Activated T-helper 2 cell treated with anti-CD3 and anti-CD28 coated beads, Interferon-gamma antibody, Interleukin-2, Interleukin-4, amounts not matched to agents 10 μg/mL and 5 μg/mL and 100 μg/mL, durations not matched to agents 14 hours and 24 hours and 36 hours (primary cell): Measurements from ENCODE around the gene IP6K3. TPM values are rescaled to one million over a fixed set of nuclear protein-coding genes. Genes with fewer than 3 reads are reported as not detected.

ENCODE experiments used
- DNase-seq: peaks from one replicate; pipeline ENCODE4 v3.0.0; 2021; ENCODE audit warnings: low spot score
- H3K27ac Mint-ChIP-seq: one replicate; pipeline ENCODE4 v1.8.0; 2021; ENCODE audit warnings: mixed read lengths
- H3K27me3 Mint-ChIP-seq: one replicate; pipeline ENCODE4 v1.8.0; 2021; ENCODE audit warnings: low read depth, mixed read lengths
- H3K36me3 Mint-ChIP-seq: one replicate; pipeline ENCODE4 v1.8.0; 2021; ENCODE audit warnings: low read depth, mixed read lengths
- H3K4me1 Mint-ChIP-seq: one replicate; pipeline ENCODE4 v1.8.0; 2021; ENCODE audit warnings: low read depth, mixed read lengths
- H3K4me3 Mint-ChIP-seq: one replicate; pipeline ENCODE4 v1.8.0; 2021; ENCODE audit warnings: low read depth, mild to moderate bottlenecking, moderate library complexity, mixed read lengths
- H3K9me3 Mint-ChIP-seq: one replicate; pipeline ENCODE4 v1.8.0; 2021; ENCODE audit warnings: mixed read lengths
- intact Hi-C: fragments of 100-400 bp; cut with micrococcal nuclease; formaldehyde crosslinking; loops from one replicate; pipeline ENCODE4 v1.15.1; 2023
- total RNA-seq: library from RNA; stranded (reverse); gene quantifications from 2 replicates; pipeline ENCODE4 v1.2.3, GENCODE V29; 2022

The IP6K3 gene
- total RNA-seq, 1 donor from 2014 or later = not detected

DNA sequence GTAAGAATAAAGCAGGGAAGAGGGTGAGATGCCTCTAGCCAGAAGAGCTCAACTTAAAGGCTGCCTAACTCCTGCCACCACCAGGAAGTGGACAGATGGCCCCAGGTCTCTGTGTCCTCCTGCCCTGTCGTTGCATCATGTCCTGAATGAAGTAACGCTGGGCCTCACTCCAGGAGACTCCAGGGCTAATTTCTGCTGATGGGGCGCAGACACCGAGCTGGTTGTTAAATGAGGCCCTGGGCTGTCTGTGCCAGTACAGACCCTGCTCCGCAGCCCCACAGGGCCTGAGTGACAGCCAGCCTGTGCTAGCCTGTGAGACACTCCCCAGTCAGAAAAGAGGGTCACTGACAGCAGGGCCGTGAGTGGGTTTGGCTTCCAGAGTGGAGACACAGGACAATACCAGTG, 6.5 kb downstream of the IP6K3 start:
- intact Hi-C loops = no loop called here
- H3K36me3 Mint-ChIP-seq = no peaks in the 10 kb centered on the region
- peaks cover 14% of the 10 kb centered on the region for H3K27me3 Mint-ChIP-seq
- no peak overlapping the region for H3K4me3 Mint-ChIP-seq
- no peak for DNase-seq
- no peak overlapping the region for H3K27ac Mint-ChIP-seq
- H3K9me3 Mint-ChIP-seq = no peaks in the 10 kb centered on the region
- H3K4me1 Mint-ChIP-seq = peaks cover 2% of the 10 kb centered on the region

DNA sequence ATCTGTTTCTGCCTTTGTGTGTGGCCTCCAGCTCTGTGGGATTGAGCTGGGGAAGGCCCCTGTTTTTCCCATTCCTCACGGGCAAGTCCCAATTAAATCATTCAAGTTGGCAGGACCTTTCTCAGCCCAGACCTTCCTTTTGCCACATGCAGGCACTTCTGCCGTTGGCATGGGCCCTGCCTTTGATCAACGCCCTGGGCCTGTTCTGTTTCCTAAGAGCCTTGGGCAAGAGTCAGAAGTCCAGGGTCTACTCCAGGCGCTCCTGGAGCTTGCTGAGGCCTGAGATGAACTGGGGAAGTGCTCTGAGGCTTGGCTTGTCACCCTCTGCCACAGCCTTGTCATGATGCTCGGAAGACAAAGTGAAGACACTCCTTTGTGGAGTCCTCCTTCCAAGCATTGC, 7.1 kb downstream of the IP6K3 start:
- peaks cover 14% of the 10 kb centered on the region for H3K27me3 Mint-ChIP-seq
- no peak overlapping the region for H3K27ac Mint-ChIP-seq
- H3K36me3 Mint-ChIP-seq = no peaks in the 10 kb centered on the region
- H3K4me3 Mint-ChIP-seq = no peak overlapping the region
- no peaks in the 10 kb centered on the region for H3K9me3 Mint-ChIP-seq
- no peak for DNase-seq
- peaks cover 2% of the 10 kb centered on the region for H3K4me1 Mint-ChIP-seq
- intact Hi-C loops = no loop called here

DNA sequence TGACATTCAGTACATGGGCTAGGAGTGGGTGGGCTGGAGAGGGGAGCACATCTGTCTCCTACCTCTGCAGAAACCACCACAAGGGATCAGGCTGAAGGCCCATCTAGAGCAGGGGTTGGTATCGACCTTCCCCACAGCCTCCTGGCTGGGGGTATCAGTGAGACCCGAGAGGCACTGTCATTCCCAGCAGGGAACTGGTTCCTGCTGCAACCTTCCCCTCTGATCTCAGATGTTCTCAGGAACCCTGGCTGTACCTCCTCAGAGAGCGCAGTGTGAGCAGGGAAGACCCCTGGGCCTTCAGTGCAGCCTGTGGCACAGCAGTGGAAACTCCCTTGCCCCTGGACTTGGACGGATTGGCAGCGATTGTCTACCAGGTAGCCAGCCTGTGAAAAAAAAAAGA, 7.8 kb downstream of the IP6K3 start:
- no peak for DNase-seq
- Mint-ChIP-seq H3K27me3 (peaks cover 10% of the 10 kb centered on the region), H3K9me3 (no peaks in the 10 kb centered on the region), H3K36me3 (no peaks in the 10 kb centered on the region), H3K27ac (no peak overlapping the region), H3K4me1 (no peaks in the 10 kb centered on the region), H3K4me3 (no peak overlapping the region)
- intact Hi-C loops = no loop called here

DNA sequence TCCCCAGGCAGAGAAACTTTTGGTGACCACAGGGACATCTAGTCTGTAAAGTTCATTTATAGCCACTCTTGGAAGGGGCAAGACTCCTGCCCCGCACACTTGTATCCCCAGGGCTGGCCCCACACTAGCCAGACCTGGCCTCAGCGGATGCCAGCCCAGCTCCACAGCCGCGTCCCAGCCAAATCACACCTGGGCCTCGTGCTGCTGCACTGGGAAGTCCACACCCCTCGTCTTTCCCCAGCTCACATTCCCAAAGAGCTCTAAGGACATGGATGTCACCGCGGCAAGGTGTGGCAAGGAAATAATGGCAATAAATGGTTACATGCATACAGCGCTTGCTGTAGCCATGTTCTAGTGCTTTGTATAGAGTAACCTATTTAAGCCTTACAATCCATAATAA, 8.6 kb downstream of the IP6K3 start:
- intact Hi-C loops = no loop called here
- DNase-seq = no peak
- H3K27me3 Mint-ChIP-seq = peaks cover 6% of the 10 kb centered on the region
- H3K27ac Mint-ChIP-seq = no peak overlapping the region
- no peaks in the 10 kb centered on the region for H3K9me3 Mint-ChIP-seq
- H3K4me1 Mint-ChIP-seq = no peaks in the 10 kb centered on the region
- H3K36me3 Mint-ChIP-seq = no peaks in the 10 kb centered on the region
- H3K4me3 Mint-ChIP-seq = no peak overlapping the region

DNA sequence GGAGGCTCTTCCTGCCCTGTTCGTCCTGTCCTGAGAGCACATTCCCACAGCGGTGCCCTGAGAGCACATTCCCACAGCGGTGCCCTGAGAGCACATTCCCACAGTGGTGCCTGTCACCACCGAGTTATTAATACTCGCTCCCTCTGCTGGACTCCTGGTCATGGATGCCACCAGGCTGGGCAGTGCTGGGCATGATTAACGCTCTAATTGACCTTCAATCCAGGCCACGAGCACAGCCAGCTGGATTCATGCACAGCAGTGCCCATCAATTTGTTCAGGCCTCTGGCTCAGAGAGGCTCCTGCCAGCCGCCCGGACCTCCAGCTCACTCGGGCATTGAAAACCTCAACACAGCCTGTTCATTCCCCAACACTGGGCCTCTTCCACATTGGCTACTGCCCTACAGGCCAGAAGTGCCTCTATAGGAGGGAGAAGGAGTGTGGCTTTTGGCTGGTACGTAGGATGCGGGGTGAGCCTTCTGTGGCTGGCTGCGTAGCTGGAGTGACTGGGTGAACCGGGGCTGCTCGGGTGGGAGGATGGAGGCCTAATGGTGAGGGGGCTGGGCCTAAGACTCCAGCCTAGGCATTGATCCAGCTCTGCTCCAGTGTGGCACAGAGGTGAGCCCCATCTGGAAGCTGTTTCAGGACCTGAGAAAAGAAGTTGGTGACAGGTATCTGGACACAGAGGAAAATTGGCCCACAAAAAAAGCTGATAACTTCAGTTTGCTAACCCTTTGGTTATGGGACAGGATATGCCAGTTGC, 9.3 kb downstream of the IP6K3 start:
- Mint-ChIP-seq H3K27me3 (peaks cover 2% of the 10 kb centered on the region), H3K4me3 (no peak overlapping the region), H3K9me3 (no peaks in the 10 kb centered on the region), H3K36me3 (no peaks in the 10 kb centered on the region), H3K27ac (no peak overlapping the region), H3K4me1 (no peaks in the 10 kb centered on the region)
- DNase-seq = no peak
- intact Hi-C loops = no loop called here

DNA sequence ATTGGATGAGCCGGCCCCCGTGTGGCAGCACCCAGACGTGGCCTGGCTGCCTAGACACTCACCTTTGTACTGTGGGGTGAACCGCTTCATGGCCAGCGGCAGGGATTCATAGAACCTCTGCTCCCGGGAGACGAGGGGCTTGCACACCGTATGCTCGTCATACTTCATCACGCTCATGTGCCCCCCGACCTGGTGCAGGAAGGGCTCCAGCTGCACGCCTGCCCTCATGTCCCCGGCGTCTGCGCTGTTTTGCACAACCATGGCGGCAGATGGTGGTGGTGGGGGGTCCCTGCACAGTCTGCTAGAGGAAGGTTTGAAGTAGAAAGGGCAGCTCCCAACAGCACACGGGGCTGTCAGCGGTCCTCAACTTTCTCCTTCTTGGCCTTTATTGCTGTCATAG, 11.5 kb downstream of the IP6K3 start:
- Mint-ChIP-seq H3K36me3 (no peaks in the 10 kb centered on the region), H3K27ac (no peak overlapping the region), H3K9me3 (no peaks in the 10 kb centered on the region), H3K27me3 (no peaks in the 10 kb centered on the region), H3K4me1 (no peaks in the 10 kb centered on the region), H3K4me3 (no peak overlapping the region)
- no peak for DNase-seq
- intact Hi-C loops = no loop called here

DNA sequence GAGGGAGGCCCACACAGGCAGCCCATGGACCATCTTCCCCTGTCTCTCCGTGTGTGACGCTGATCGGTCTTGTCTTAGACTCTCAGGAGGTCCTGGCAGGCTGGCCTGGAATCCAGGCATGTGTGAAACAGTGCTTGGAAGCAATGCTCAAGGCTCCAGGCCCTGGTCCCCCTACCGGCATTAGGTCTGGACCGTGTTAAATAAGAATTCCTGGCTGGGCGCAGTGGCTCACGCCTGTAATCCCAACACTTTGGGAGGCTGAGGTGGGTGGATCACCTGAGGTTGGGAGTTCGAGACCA, 13.0 kb downstream of the IP6K3 start:
- no peak for DNase-seq
- H3K4me1 Mint-ChIP-seq = no peaks in the 10 kb centered on the region

DNA sequence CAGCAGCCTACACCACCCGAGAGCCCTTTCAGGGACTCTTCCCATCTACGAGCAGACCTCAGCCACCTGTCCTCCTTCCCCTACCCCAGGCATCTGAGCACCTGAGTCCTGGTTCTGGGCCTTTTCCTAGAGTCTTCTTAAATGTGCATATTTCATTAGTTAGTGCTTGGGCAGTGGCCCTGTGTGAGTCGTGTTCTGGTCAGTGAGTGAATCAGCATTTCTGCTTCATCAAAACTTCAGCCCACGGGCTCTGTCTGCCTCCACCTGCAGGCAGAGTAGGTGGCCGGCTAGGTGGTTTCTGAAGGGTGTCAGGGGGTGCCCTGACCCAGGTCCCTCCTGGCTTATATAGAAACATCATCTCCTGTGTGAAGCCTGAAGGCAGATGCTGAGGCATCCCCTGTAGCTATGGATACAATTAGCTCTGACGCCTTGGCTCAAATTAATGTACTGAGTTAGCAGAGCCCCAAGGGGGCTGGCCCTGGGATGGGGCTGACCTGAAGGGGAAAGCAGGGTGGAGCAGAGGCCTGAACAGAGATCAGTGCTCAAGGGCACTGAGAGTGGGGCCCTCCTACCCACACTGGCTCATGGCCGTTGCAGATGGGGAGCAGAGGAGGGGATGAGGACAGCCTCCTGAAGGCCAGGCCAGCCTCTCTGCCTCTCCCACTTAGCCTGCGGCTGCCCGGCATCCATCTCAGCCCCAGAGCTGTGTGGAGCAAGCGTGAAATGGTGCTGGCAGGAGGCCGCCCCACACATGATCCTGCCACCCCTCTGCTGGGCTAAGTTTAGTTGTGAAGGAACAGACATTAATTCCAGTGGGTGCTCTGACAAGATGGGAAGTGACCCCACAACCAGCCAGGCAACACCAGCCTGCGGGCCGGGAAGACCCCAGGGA, 13.6 kb downstream of the IP6K3 start:
- DNase-seq = no peak
- Mint-ChIP-seq H3K4me1 (no peaks in the 10 kb centered on the region), H3K27me3 (no peaks in the 10 kb centered on the region), H3K36me3 (no peaks in the 10 kb centered on the region), H3K4me3 (no peak overlapping the region), H3K9me3 (no peaks in the 10 kb centered on the region), H3K27ac (no peak overlapping the region)
- intact Hi-C loops = no loop called here

More for the DNA sequence above, 13.0 kb downstream of the IP6K3 start:
- Mint-ChIP-seq H3K27me3 (no peaks in the 10 kb centered on the region), H3K27ac (no peak overlapping the region), H3K36me3 (no peaks in the 10 kb centered on the region), H3K9me3 (no peaks in the 10 kb centered on the region), H3K4me3 (no peak overlapping the region)
- intact Hi-C loops = no loop called here

DNA sequence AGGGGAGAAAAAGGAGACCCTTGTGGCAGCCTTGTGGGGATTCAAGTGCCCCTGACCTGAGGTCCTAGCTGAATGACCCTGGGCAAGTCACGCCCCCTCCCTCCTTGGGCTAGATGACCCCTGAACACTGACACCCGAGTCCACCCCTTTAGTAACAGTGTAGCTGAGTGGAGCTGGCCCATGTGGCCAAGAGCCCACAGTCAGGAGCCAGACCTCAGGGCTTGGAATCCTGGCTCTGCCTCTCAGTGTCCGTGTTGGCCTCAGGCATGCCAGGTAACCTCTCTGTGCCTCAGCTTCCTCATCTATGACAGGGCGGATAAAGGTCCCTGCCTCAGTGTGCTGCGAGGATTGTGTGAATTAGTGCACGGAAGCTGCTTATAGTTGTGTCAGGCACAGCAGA, 14.3 kb downstream of the IP6K3 start:
- Mint-ChIP-seq H3K4me3 (no peak overlapping the region), H3K27me3 (no peaks in the 10 kb centered on the region), H3K9me3 (no peaks in the 10 kb centered on the region), H3K4me1 (no peaks in the 10 kb centered on the region), H3K27ac (no peak overlapping the region), H3K36me3 (no peaks in the 10 kb centered on the region)
- DNase-seq = no peak
- intact Hi-C loops = no loop called here

DNA sequence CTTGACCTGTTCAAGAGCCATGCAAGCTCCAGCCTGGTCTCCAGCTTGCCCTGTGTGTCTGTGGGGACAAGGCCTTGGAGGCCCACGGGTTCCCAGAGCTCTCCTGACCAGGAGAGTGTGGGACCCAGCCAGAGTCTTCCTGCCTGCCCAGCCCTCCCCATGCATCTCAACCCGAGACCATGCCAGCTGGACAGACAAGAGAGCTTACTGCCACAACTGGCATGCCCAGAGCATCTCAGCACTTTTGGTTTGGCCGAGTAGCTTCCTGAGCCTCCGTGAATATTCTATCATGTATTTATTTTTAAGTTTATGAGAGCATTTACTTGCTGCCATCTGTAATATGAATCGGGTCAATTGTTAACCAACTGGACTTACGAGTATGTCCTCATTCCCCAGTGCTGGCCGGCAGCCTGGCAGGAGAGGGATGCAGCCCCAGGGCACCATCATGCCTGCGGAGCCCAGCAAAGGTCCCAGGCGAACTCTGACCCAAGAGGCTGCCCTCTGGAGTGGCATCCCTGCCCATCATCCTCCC, 14.9 kb downstream of the IP6K3 start:
- Mint-ChIP-seq H3K36me3 (no peaks in the 10 kb centered on the region), H3K4me1 (no peaks in the 10 kb centered on the region), H3K27ac (no peak overlapping the region), H3K4me3 (no peak overlapping the region), H3K27me3 (no peaks in the 10 kb centered on the region), H3K9me3 (no peaks in the 10 kb centered on the region)
- no peak for DNase-seq
- intact Hi-C loops = no loop called here

DNA sequence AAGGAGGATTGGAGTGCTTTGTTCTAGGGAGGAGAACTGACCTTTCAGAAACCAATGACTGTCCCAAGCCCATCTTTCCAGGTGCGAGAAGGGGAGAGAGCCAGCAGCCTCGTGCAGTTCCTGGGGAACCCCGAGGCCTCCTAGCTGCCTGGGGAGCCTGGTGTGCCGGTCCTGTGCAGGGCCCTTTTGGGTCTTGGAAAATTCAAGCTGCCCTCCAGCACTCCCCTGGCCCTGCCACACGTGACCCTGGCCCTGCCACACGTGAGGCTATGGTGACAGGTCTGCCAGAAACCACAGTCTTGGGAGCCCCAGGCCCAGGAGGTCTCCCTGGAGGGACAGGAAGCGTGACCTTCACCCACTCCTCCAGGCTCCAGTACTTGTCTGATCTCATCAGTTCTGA, 15.7 kb downstream of the IP6K3 start:
- Mint-ChIP-seq H3K36me3 (no peaks in the 10 kb centered on the region), H3K27me3 (peaks cover 1% of the 10 kb centered on the region), H3K4me3 (no peak overlapping the region), H3K9me3 (no peaks in the 10 kb centered on the region), H3K27ac (no peak overlapping the region), H3K4me1 (no peaks in the 10 kb centered on the region)
- DNase-seq = no peak
- intact Hi-C loops = no loop called here

DNA sequence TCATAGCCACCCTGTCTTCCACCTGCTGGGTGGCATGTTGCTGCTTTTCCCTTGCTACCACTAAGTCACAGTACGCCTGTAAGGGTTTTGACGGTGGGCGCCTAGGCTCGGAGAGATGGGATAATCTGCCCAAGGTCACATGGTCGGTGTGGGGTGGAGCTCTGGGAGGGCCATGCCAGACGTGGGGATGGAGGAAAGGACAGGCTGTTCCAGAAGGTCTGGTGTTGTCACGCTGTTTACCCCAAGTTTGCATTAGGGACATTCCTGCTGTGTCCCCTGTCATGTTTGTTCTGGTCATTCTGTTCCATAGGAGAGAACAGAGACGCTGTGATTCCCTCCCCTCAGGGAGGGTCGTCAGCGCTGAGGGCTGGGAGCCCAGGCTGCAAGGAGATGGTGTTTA, 16.1 kb downstream of the IP6K3 start:
- H3K36me3 Mint-ChIP-seq = no peaks in the 10 kb centered on the region
- no peak overlapping the region for H3K4me3 Mint-ChIP-seq
- intact Hi-C loops = no loop called here
- DNase-seq = no peak
- no peaks in the 10 kb centered on the region for H3K9me3 Mint-ChIP-seq
- no peaks in the 10 kb centered on the region for H3K4me1 Mint-ChIP-seq
- H3K27ac Mint-ChIP-seq = no peak overlapping the region
- H3K27me3 Mint-ChIP-seq = peaks cover 2% of the 10 kb centered on the region

DNA sequence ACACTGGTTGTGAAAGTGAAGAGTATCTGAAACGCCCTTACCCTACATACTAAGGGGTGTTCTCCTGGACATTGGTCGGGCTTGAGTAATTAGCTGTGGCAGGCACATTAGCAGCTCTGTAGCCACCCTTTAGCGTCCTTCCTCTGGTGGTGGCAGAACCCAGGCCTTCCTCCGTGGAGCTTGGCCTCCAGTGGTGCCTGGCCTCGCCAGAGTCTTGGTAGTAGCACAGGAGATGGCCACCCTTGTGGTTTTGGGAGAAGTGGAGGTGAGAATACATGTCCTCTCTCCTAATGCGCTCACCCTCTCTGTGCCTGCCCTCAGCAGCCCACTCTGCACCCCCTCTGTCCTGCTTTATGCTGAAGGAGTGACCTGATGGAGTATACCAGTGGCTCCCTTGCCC, 17.6 kb downstream of the IP6K3 start:
- peaks cover 12% of the 10 kb centered on the region for H3K27me3 Mint-ChIP-seq
- no peak overlapping the region for H3K27ac Mint-ChIP-seq
- H3K36me3 Mint-ChIP-seq = no peaks in the 10 kb centered on the region
- no peak overlapping the region for H3K4me3 Mint-ChIP-seq
- peaks cover 2% of the 10 kb centered on the region for H3K4me1 Mint-ChIP-seq
- DNase-seq = no peak
- H3K9me3 Mint-ChIP-seq = no peaks in the 10 kb centered on the region
- intact Hi-C loops = no loop called here
